Measurements from ENCODE around the gene TMEM54. TPM values are rescaled to one million over a fixed set of nuclear protein-coding genes. Genes with fewer than 3 reads are reported as not detected.

The TMEM54 gene
- total RNA-seq, 4 donors from 2014 or later: 13.1 to 41.4 (median 26.3) TPM

DNA sequence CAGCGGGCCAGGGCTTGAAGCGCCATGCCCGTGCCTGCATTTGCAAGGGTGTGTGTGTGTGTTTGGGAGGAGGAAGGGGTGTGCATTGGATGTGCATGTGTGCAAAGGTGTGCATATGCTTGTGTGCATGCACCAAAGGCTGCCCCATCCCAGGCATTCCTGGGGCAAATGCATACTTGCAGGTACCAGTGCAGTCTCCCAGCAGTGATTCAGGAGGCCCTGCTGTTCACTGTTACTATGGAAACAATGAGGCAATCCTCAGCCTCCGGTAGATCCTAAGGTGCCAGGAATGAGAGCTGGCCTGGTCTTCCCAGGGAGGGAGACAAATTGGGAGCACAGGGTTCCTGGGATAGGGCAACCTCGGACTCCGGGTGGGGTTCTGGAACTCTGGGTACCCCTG, 23.0 kb downstream of the TMEM54 start:
- 62 to 82% methylated on average over 3 to 4 of the region's 6 CpGs for WGBS, 2 donors
- H3K4me3 ChIP-seq: no peak overlapping the region
- TF ChIP-seq, protein P1, sequence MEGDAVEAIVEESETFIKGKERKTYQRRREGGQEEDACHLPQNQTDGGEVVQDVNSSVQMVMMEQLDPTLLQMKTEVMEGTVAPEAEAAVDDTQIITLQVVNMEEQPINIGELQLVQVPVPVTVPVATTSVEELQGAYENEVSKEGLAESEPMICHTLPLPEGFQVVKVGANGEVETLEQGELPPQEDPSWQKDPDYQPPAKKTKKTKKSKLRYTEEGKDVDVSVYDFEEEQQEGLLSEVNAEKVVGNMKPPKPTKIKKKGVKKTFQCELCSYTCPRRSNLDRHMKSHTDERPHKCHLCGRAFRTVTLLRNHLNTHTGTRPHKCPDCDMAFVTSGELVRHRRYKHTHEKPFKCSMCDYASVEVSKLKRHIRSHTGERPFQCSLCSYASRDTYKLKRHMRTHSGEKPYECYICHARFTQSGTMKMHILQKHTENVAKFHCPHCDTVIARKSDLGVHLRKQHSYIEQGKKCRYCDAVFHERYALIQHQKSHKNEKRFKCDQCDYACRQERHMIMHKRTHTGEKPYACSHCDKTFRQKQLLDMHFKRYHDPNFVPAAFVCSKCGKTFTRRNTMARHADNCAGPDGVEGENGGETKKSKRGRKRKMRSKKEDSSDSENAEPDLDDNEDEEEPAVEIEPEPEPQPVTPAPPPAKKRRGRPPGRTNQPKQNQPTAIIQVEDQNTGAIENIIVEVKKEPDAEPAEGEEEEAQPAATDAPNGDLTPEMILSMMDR (IDR thresholded peaks at IDR 0.05): no peak
- TF ChIP-seq EP300 (IDR thresholded peaks at IDR 0.05) (no peak), POLR2A (IDR thresholded peaks at IDR 0.05) (no peak)
- no peaks in the 10 kb centered on the region for H3K9me3 ChIP-seq
- peaks cover 0 to 8% (median 0%) of the 10 kb centered on the region in 4 donors for H3K4me1 ChIP-seq
- H3K27ac ChIP-seq: no peak overlapping the region
- H3K27me3 ChIP-seq: peaks cover 0 to 27% of the 10 kb centered on the region in 2 donors
- DNase-seq (ENCODE audit: low spot score in 2 of 2): no peak
- no peaks in the 10 kb centered on the region for H3K36me3 ChIP-seq

DNA sequence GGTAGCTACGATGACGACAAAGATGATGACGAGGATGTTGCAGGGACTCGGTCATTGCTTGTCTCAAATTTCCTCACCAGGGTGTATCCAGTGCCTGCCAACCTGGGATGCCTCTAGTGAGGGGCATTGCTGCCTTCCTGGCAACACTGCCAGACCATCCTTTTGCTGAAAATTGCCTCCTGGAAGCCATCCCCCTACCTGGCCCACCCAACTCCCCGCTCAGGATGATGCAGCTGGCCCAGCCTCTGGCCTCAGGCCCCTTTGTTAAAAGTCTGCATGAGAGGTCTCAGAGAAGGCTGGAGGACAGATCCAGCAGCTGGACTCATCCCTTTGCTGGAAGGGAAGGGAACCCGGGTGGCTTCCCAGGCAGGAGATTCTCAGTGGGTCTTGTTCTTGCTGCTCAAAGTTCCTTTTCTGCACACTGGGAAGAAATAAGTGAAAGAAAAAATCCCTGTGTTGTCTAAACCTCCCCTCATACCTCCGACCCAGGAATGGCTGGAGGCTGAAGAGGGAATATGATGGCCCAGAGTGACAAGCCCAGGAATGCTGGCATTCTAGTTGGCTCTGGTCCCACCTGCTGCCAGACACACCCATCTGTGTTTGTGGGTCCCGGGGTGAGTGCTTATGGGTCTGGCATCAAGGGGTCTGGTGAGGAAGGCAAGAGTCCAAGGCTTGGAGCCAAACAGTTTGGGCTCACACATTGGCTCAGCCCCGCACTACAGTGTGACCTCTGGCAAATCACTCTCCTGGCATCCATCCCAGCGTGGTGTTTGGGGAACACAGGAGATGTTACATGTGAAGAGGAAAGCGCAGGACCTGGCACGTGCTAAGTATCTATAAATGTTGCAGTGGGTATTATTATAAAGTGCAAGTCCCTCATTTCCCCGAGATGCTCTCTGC, 23.7 kb downstream of the TMEM54 start:
- Histone ChIP-seq H3K4me1 (peaks cover 0 to 13% (median under 1%) of the 10 kb centered on the region in 4 donors), H3K27ac (no peak overlapping the region), H3K9me3 (no peaks in the 10 kb centered on the region), H3K4me3 (no peak overlapping the region), H3K36me3 (no peaks in the 10 kb centered on the region), H3K27me3 (peaks cover 0 to 24% of the 10 kb centered on the region in 2 donors)
- 60 to 67% methylated on average over 13 of the region's 13 CpGs for WGBS, 2 donors
- TF ChIP-seq EP300 (IDR thresholded peaks at IDR 0.05) (no peak), POLR2A (IDR thresholded peaks at IDR 0.05) (no peak)
- TF ChIP-seq, protein P1 (IDR thresholded peaks at IDR 0.05): no peak
- DNase-seq (ENCODE audit: low spot score in 2 of 2): no peak

DNA sequence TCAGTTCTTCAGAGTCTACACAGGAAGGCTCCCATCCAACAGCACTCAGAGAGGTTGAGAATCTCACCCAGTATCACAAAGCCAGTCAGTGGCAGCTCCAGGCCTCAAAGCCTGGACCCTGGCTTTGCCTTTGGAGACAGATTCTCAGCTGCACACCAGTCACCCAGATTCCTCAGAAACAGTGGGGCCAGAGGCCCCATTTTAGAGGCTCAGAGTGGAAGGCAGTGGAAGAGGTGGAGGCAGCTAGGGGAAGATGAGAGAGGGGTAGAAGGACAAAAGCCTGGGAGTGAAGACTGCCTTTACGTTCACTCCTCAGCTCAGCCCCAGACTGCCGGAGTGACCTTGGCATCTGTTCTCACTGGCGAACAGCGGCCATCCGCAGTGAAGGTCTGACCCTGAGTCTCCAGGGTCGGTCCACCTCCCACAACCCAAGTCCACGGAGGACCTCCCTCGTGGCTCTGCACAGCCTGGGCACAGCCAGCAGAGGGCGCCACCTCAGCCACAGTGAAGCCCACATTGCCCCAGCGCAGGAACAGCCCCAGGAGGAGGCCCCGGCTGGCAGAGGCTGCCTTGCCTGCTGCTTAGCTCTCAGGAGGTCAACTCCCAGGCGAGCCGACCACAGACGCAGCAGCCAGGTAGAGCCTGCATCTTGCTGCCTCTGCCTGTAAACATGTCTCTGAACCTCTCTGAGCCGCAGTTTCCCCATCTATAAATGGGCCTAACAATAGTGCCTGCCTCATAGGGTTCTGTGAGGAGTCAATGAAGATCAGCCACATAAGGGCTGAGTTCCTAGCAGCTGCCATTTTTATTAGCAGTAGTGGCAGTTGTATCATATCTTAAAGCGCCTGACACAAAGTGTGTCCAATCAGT, 24.6 kb downstream of the TMEM54 start:
- Histone ChIP-seq H3K4me1 (peaks cover 0 to 17% (median 3%) of the 10 kb centered on the region in 4 donors), H3K4me3 (no peak overlapping the region), H3K27me3 (peaks cover 0 to 33% of the 10 kb centered on the region in 2 donors), H3K27ac (no peak overlapping the region), H3K36me3 (no peaks in the 10 kb centered on the region), H3K9me3 (no peaks in the 10 kb centered on the region)
- DNase-seq (ENCODE audit: low spot score in 2 of 2): no peak
- TF ChIP-seq EP300 (IDR thresholded peaks at IDR 0.05) (no peak), POLR2A (IDR thresholded peaks at IDR 0.05) (no peak)
- TF ChIP-seq, protein P1 (IDR thresholded peaks at IDR 0.05): peak; percentile 53 to 73 (median 64)
- 29 to 59% methylated on average over 14 to 15 of the region's 16 CpGs for WGBS, 2 donors

DNA sequence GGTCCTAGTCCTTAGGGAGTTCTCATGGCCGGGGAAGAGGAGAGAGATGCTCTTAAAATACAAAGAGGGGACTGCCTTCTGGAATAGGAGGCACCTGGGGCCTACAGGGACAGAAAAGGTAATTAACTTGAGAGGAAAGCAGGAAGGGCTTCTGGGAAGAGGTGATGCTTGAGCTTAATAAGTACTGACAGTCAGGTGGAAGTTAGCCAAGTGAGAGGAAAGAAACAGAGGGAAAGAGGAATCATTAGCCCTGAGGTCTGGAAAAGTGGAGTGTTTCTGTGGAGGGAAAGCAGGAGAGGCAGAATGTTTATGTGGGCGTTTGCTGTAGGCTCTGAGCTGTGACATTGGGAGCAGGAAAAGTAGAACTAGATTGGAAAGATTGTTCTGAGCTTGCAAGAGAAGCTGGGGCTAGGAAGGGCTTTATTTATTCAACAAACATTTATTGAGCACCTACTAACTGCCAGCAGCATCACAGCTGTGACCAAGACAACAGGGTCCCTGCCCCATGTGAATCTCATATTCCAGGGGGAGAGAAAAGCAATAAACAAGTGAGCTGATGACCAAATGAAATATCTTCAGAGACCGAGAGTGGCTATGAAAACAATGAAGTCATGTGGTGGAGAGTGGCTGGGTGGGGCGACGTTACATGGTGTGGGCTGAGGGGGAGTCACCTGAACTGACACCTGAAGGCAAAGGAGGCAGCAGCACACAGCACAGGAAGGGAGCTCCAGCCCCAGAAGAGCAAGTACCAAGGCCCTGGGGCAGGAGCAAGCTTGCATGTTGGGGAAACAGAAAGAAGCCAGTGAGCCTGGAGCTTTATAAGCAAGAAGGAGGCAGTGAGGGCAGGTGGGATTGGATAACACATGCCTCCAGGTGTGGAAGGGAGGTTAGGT, 26.1 kb downstream of the TMEM54 start:
- WGBS, 2 donors: 59 to 63% methylated on average over 5 of the region's 5 CpGs
- Histone ChIP-seq H3K27ac (no peak overlapping the region), H3K27me3 (peaks cover 0 to 39% of the 10 kb centered on the region in 2 donors), H3K4me3 (no peak overlapping the region), H3K9me3 (no peaks in the 10 kb centered on the region), H3K4me1 (peaks cover 0 to 28% (median 7%) of the 10 kb centered on the region in 4 donors), H3K36me3 (no peaks in the 10 kb centered on the region)
- TF ChIP-seq POLR2A (IDR thresholded peaks at IDR 0.05): no peak
- no peak for TF ChIP-seq EP300 (IDR thresholded peaks at IDR 0.05)
- DNase-seq (ENCODE audit: low spot score in 2 of 2): no peak

DNA sequence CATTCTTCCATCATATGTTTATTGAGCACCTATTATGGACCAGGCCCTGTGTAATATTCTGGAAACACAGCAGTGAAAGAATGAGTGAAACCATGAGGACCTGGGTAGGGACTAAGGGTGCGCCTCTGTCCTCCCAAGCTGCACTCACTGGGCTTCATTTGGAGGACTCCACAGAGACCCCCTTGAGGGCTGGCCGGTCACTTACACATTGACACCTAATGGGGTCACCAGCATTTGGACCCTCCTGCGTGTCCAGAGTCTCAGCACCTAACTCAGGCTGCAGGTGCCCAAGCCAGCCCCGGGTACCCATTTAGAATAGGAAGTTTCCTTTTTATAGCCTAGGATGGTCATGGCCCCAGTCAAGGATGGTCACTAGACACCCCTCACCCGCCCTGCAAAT, 27.7 kb downstream of the TMEM54 start:
- Histone ChIP-seq H3K4me1 (peaks cover 0 to 31% (median 9%) of the 10 kb centered on the region in 4 donors), H3K27me3 (peaks cover 0 to 40% of the 10 kb centered on the region in 2 donors)
- WGBS, 2 donors: 79 to 86% methylated on average over 5 of the region's 5 CpGs

More for the DNA sequence above, 27.7 kb downstream of the TMEM54 start:
- Histone ChIP-seq H3K36me3 (peaks cover 0 to 7% (median 0%) of the 10 kb centered on the region in 3 donors), H3K9me3 (no peaks in the 10 kb centered on the region), H3K4me3 (no peak overlapping the region), H3K27ac (no peak overlapping the region)
- no peak for DNase-seq (ENCODE audit: low spot score in 2 of 2)
- no peak for TF ChIP-seq EP300 (IDR thresholded peaks at IDR 0.05)
- no peak for TF ChIP-seq POLR2A (IDR thresholded peaks at IDR 0.05)
- TF ChIP-seq, protein P1 (IDR thresholded peaks at IDR 0.05): no peak
